ENCODE data around the gene PADI3. TPM values are rescaled to one million over a fixed set of nuclear protein-coding genes. Genes with fewer than 3 reads are reported as not detected.

The PADI3 gene

GRCh38 chr1:17329610-17330009 is 80.7 kb downstream of the PADI3 start:
- no peaks in the 10 kb centered on the region for H3K27me3 ChIP-seq (ENCODE audit: insufficient read depth, poor library complexity, severe bottlenecking)
- DNase-seq (ENCODE audit: low read depth in 1 of 2, low spot score in 1 of 2): no peak
- no peak overlapping the region for H3K4me3 ChIP-seq (replicated peaks; ENCODE audit: insufficient read depth, low read length)
- H3K27ac ChIP-seq (replicated peaks): no peak overlapping the region
- TF ChIP-seq CTCF (IDR thresholded peaks at IDR 0.05; ENCODE audit: insufficient read depth, low read length): no peak
- TF ChIP-seq REST (IDR thresholded peaks at IDR 0.05; ENCODE audit: insufficient replicate concordance, low read depth): no peak
- TF ChIP-seq SPI1 (IDR thresholded peaks at IDR 0.05; ENCODE audit: borderline replicate concordance, low read depth): no peak
- no peak for TF ChIP-seq GABPA (IDR thresholded peaks at IDR 0.05; ENCODE audit: low read depth)
- no peak for TF ChIP-seq POLR2AphosphoS5 (IDR thresholded peaks at IDR 0.05; ENCODE audit: low read depth)

GRCh38 chr1:17330856-17331255 is 82.0 kb downstream of the PADI3 start:
- Histone ChIP-seq H3K27me3 (ENCODE audit: insufficient read depth, poor library complexity, severe bottlenecking) (no peaks in the 10 kb centered on the region), H3K4me3 (replicated peaks; ENCODE audit: insufficient read depth, low read length) (no peak overlapping the region), H3K27ac (replicated peaks) (no peak overlapping the region)
- TF ChIP-seq CTCF (IDR thresholded peaks at IDR 0.05; ENCODE audit: insufficient read depth, low read length) (no peak), SPI1 (IDR thresholded peaks at IDR 0.05; ENCODE audit: borderline replicate concordance, low read depth) (no peak), POLR2AphosphoS5 (IDR thresholded peaks at IDR 0.05; ENCODE audit: low read depth) (no peak), REST (IDR thresholded peaks at IDR 0.05; ENCODE audit: insufficient replicate concordance, low read depth) (no peak), GABPA (IDR thresholded peaks at IDR 0.05; ENCODE audit: low read depth) (no peak)
- DNase-seq (ENCODE audit: low read depth in 1 of 2, low spot score in 1 of 2): no peak

GRCh38 chr1:17333081-17333480 is 84.2 kb downstream of the PADI3 start:
- no peak overlapping the region for H3K27ac ChIP-seq (replicated peaks)
- no peak for TF ChIP-seq GABPA (IDR thresholded peaks at IDR 0.05; ENCODE audit: low read depth)
- TF ChIP-seq POLR2AphosphoS5 (IDR thresholded peaks at IDR 0.05; ENCODE audit: low read depth): no peak
- TF ChIP-seq CTCF (IDR thresholded peaks at IDR 0.05; ENCODE audit: insufficient read depth, low read length): no peak
- no peak for TF ChIP-seq SPI1 (IDR thresholded peaks at IDR 0.05; ENCODE audit: borderline replicate concordance, low read depth)
- no peak for TF ChIP-seq REST (IDR thresholded peaks at IDR 0.05; ENCODE audit: insufficient replicate concordance, low read depth)
- DNase-seq (ENCODE audit: low read depth in 1 of 2, low spot score in 1 of 2): no peak
- H3K4me3 ChIP-seq (replicated peaks; ENCODE audit: insufficient read depth, low read length): no peak overlapping the region
- H3K27me3 ChIP-seq (ENCODE audit: insufficient read depth, poor library complexity, severe bottlenecking): no peaks in the 10 kb centered on the region

Small RNA genes lying within 50 kb of the gene (microRNA-seq; reads per million reads assigned to microRNA genes)
- gene MIR3972: not detected
